Activated effector memory CD4-positive, alpha-beta T cell treated with Interleukin-2 at 50 U/mL for 16 hours (primary cell): Measurements from ENCODE around the gene MBD6.

Source experiments
- DNase-seq: peaks from one replicate; pipeline ENCODE4 v3.0.0-alpha.2; 2020

The MBD6 gene

GRCh38 chr12:57529831-57530230 lies 7.2 kb downstream of the MBD6 start:
- DNase-seq: no peak

- no peak for DNase-seq
These were observed 7.9 kb downstream of the MBD6 start for GRCh38 chr12:57530396-57531142.

GRCh38 chr12:57531836-57532235 lies 9.2 kb downstream of the MBD6 start:
- DNase-seq: no peak

DNA sequence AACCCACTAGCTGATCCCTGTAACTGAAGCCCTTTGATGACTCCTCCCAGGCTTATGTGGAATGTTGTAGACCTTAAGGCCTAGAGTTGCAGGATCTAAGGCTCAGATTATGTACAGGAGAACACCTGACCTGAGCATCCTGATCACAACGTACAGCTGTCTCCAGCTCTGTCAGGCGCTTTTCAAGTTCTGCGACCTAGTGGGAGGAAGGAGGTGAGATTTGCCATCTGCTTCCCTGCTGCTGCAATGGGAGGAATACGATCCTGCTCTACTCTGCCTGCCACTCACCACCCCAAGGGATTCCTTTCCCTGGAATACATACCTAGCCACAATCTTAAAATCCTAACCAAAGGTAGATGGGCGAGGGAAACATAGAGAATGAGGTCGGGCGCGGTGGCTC lies 10.5 kb downstream of the MBD6 start:
- no peak for DNase-seq

DNA sequence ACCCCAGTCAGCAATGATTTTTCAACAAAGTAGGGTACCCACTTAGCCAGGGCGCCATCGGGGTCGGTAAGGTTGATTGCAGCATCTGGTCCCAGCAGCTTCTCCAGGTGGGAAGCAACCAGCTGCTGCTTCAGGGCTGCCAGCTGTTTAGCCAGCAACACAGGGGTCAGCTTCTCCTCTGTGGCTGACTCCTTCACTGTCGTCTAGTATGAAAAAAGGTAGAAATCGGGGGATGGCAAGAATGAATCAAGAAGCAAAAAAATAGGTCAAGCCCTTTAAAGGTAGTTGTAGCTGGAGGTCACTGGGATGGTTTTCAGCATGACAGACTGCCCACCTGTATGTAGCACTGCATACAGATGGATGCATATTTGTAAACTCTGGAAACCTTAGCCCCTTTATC lies 11.6 kb downstream of the MBD6 start:
- DNase-seq: no peak

DNA sequence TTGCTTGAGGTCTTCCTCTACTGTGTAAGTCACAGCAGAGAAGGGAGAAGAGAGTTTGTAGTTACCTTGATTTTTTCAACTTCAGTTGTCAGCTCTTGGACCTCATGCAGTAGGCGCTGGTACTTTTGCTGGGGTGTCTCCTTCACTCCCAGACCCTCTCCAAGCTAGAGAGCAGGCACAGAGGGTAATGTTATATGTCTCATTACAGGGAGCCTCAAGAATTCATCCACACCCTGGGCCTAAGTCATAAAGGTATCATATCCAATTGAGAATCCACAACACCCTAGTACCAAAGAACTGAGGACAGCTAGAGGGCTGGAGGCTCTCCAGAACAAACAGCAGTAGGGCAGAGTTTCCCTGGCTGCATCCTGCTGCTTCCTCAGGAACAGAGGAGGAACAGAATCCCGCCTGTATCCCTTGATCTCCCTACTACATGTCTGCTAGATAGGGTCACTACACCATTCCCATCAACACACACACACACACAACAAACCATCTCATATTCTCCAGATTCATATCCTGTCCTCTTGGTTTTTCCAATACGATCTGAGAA lies 12.4 kb downstream of the MBD6 start:
- no peak for DNase-seq

GRCh38 chr12:57535764-57536596 lies 13.4 kb downstream of the MBD6 start:
- DNase-seq: no peak

DNA sequence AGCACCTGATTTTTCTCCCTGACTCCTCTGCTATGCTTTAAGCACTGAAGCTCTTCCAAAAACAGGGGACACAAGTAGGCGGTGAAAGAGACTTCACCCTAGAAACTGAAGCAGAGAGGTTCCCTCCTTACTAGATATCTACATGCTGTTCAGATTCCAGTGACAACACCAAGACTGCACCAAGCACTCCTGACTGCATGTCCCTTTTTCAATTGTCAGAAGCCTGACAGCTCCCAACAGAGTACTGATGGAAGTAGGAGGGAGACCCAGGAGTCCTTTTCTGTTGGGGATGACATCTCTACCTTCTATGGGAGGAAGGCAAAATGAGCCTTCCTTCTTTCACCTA lies 13.9 kb downstream of the MBD6 start:
- no peak for DNase-seq

GRCh38 chr12:57539134-57539768 lies 16.6 kb downstream of the MBD6 start:
- DNase-seq: no peak

DNA sequence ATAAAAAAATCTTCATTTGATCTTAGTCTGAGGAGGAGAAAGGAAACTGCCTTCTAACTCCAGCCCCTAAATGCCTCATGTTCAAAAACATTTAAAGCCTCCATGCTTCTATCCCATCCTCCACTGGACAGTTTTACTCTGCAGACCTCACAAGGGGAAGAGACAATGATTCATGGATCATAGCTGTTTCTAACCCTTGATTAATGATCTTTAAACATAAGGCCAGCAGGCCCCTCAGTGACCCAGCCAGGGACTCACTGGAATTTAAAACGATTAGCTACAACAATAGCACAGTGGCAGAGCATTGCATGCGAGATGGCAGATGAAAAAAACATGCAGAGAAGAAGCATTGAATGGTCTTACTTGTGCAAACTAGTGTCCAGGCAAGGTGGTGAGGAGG lies 18.4 kb downstream of the MBD6 start:
- DNase-seq: no peak

DNA sequence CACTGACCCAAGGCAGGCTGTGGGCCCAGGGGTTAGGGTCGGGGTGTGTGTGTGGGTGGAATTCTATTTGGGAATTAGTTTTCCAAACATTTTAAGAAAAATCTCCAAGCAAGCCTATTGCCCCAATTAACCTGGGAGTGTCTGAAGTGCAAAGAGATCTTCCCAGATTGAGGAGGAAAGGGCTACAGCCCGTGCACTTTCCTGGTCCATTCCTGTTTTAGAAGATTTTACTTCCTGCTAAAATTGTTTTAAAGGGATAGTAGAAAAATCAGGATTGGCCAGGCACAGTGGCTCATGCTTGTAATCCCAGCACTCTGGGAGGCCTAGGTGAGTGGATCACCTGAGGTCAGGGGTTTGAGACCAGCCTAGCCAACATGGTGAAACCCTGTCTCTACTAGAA lies 19.1 kb downstream of the MBD6 start:
- DNase-seq: no peak

- DNase-seq: no peak
These were observed 21.0 kb downstream of the MBD6 start for GRCh38 chr12:57543581-57543980.

GRCh38 chr12:57545809-57546437 lies 23.3 kb downstream of the MBD6 start:
- no peak for DNase-seq

- peak; percentile 89 for DNase-seq
These were observed 24.0 kb downstream of the MBD6 start, which contains the start of gene DCTN2 for GRCh38 chr12:57546438-57547287. Gene DCTN2 (minus strand): TSS chr12:57547192. CDS start chr12:57547063, 129 bp downstream.

- no peak for DNase-seq
These were observed 24.8 kb downstream of the MBD6 start for GRCh38 chr12:57547288-57548012.

- no peak for DNase-seq
These were observed 25.3 kb downstream of the MBD6 start for GRCh38 chr12:57548013-57548315.

DNA sequence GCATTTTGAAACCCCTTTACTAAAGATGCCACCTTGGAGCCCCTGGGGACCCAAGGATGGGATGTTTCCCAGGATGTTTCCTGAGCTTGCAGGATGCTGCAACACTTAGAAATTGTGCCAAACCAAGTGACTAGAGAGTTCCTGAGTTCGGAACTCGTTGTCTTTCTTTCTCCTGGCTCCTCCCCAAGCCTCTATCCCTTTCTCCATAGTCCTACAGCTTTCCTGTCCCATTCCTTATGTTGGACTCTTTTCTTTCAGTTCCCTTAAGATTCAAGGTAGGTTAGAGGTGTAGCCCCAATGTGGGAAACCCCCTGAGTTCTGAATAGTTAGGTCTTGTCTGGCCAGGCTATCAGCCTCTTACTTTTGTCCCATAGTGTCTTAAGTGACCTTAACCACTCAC lies 25.9 kb downstream of the MBD6 start:
- DNase-seq: no peak

DNA sequence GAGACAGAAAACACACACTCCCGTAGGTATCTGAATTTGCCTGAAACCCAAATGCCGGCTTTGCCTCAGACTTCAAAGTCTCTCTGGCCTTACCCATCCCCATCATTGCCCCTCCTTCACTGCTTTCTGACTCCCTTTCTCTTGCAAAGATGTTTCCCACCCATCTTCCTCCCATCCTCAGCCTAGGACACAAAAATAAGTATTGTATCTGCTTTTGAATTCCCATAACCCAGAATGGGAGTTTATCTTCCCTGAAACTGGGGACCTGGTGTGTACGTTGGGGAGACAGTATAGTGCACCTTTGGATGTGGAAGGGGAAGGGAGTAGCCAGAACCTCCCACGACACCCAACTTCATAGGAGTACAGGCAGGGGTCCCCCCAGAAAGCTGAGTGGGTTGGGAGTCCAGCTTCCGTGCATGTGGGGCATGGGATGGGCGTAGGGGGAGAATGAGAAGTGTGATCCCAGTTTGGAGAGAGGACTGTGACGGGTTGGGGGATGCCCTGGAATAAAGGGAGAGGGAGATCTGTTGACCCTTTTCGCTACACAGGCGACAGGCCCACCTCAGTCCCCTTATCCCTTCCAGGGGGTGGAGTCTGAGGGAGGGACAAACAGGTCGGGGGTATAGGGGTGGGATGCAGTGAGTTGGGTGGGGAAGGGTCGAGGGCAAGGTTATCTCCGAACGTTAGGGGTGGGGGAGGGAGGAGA lies 26.7 kb downstream of the MBD6 start:
- no peak for DNase-seq

DNA sequence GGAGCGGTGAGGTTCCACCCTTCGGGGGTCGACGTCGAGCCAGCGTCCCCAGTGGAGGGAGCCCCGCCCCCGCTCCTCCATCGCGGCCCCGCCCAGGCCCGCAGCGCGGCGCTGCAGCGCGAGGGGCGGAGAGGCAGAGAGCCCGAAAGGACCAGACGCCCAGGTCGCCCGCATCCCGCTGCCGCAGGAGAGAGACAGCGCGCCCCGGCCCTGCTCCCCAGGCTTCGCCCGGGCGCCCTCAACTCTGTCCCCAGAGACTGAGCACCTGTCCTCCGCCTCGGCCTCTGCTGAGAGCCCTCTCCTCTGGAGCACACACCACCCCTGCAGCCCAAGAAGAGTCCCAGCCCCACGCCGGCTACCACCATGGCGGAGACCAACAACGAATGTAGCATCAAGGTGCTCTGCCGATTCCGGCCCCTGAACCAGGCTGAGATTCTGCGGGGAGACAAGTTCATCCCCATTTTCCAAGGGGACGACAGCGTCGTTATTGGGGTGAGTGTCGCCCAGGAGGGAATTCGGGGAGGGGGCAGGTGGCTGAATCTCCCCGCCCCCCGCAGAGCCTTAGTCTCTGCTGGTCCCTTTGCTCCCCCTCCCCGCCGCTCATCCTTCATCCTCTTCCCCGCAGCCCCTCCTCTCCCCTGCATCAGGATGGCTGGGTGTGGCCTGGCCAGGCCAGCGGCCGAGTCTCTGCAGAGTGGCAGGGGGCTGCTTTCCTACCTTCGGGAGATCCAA lies 27.5 kb downstream of the MBD6 start, which contains the start of gene KIF5A:
TSS of gene KIF5A (plus strand) at position 136 of the 732 bp plus-strand sequence. CDS start at position 364, 228 bp downstream.
- DNase-seq: peak; percentile 40
